Measurements from ENCODE around the gene TPPP2. TPM values are rescaled to one million over a fixed set of nuclear protein-coding genes. Genes with fewer than 3 reads are reported as not detected.

Gene TPPP2
- total and polyA plus RNA-seq, 9 of the 15 experiments (the other 6 are each of a cell fraction or from before 2014, with no cell fraction given): 0.18 TPM; not detected in 8

- H3K79me2 ChIP-seq (ENCODE audit: control insufficient read depth, insufficient read depth, low read length): no peaks in the 10 kb centered on the region
- FAIRE-seq (no peak), DNase-seq (ENCODE audit: extremely low read depth in 1 of 4, low spot score in 3 of 4) (no peak), ATAC-seq (no peak)
- H2AFZ ChIP-seq (ENCODE audit: low read depth, low read length): peak overlapping the region; percentile 74
- H3K27ac ChIP-seq (ENCODE audit: extremely low read depth, low read depth, low read length): no peak overlapping the region
- no peaks in the 10 kb centered on the region for H4K20me1 ChIP-seq (replicated peaks; ENCODE audit: control insufficient read depth, insufficient read depth, low read length)
- H3K36me3 ChIP-seq (ENCODE audit: control insufficient read depth, insufficient read depth, low read length): no peaks in the 10 kb centered on the region
- 52% methylated on average over 3 of the region's 3 CpGs for WGBS (ENCODE audit: insufficient coverage, low coverage, missing lambda C conversion rate)
- intact Hi-C loops (cut with micrococcal nuclease): no loop called here
- H3K4me2 ChIP-seq (ENCODE audit: insufficient read depth, low read length): no peak overlapping the region
- H3K4me1 ChIP-seq (replicated peaks in 1 of 2; ENCODE audit: control insufficient read depth in 2 of 2, insufficient read depth in 2 of 2, low read length in 2 of 2): no peaks in the 10 kb centered on the region; a peak in 1 of 5 replicates
- BruUV-seq (replicated peaks): no TSS peak
- TF ChIP-seq DDX20 (tag; IDR thresholded peaks at IDR 0.05; ENCODE audit: low read depth): no peak
- no peak for TF ChIP-seq PURB (CRISPR knock-in tag; IDR thresholded peaks at IDR 0.05; ENCODE audit: low read depth)
- TF ChIP-seq HOMEZ (CRISPR knock-in tag; IDR thresholded peaks at IDR 0.05): no peak
- TF ChIP-seq RFX1 (IDR thresholded peaks at IDR 0.05): no peak
- no peak for TF ChIP-seq RCOR1 (IDR thresholded peaks at IDR 0.05; ENCODE audit: borderline replicate concordance in 1 of 2, low read depth in 2 of 2, low read length in 2 of 2)
- no peak for TF ChIP-seq MTF1 (CRISPR knock-in tag; IDR thresholded peaks at IDR 0.05; ENCODE audit: borderline replicate concordance)
- no peak for TF ChIP-seq SAP30 (IDR thresholded peaks at IDR 0.05; ENCODE audit: borderline replicate concordance, insufficient read depth, low read depth, low read length, poor library complexity, severe bottlenecking)
- TF ChIP-seq NFIX (CRISPR knock-in tag; IDR thresholded peaks at IDR 0.05; ENCODE audit: low read depth): no peak
- TF ChIP-seq POU5F1 (IDR thresholded peaks at IDR 0.05; ENCODE audit: borderline replicate concordance, low read depth, low read length, partially characterized antibody): no peak
- no peak for TF ChIP-seq FOXP1 (CRISPR knock-in tag; IDR thresholded peaks at IDR 0.05)
- no peak for TF ChIP-seq ZNF217 (CRISPR knock-in tag; IDR thresholded peaks at IDR 0.05)
- no peak for TF ChIP-seq MTA1 (IDR thresholded peaks at IDR 0.05; ENCODE audit: borderline replicate concordance)
- no peak for TF ChIP-seq PHB (CRISPR knock-in tag; IDR thresholded peaks at IDR 0.05)
- no peak for TF ChIP-seq POLR2G (IDR thresholded peaks at IDR 0.05; ENCODE audit: low read depth, low read length)
- POLR2A ChIA-PET: interaction anchor here (0.8 to 1.0 kb wide), 2 partner anchors 9 to 43 kb away, joined by 3 read pairs; partner anchors contain the start of gene ARHGEF40
- H3K9me3 ChIP-seq (replicated peaks; ENCODE audit: control insufficient read depth, insufficient read depth, low read depth, low read length): no peaks in the 10 kb centered on the region
- in situ Hi-C loops (cut with MboI): no loop called here
- no peak overlapping the region for H3K4me3 ChIP-seq
- no peaks in the 10 kb centered on the region for H3K9me1 ChIP-seq (ENCODE audit: control insufficient read depth, insufficient read depth, low read length)
- H3K27me3 ChIP-seq (ENCODE audit: control insufficient read depth in 2 of 2, insufficient read depth in 2 of 2, low read length in 2 of 2): no peaks in the 10 kb centered on the region
- H3K9ac ChIP-seq (ENCODE audit: insufficient read depth in 1 of 2, low read depth in 2 of 2, low read length in 2 of 2): no peak overlapping the region
- CTCF ChIA-PET (ENCODE audit: low intra/inter-chr PET ratio): no interaction called here
These were observed 31.3 kb downstream of the TPPP2 start for GRCh38 chr14:21061347-21061668.

Data from K562 (cell line).